Measurements from ENCODE around the gene CASP8. TPM values are rescaled to one million over a fixed set of nuclear protein-coding genes. Genes with fewer than 3 reads are reported as not detected.

The CASP8 gene
- total and polyA plus RNA-seq, 2 of the 8 experiments (the other 6 are each of a cell fraction or from before 2014, with no cell fraction given) = 2.3 to 3.6 TPM

GRCh38 chr2:201307876-201308275 is 47.5 kb downstream of the CASP8 start:
- no peak overlapping the region for H4K5ac ChIP-seq (ENCODE audit: insufficient read length, low read depth, low read length)
- no peak overlapping the region for H2AK5ac ChIP-seq (ENCODE audit: low read depth, low read length)
- no peak overlapping the region for H3K4ac ChIP-seq (replicated peaks; ENCODE audit: insufficient read length, low read depth, low read length)
- H4K20me1 ChIP-seq (replicated peaks in 1 of 2; ENCODE audit: control insufficient read depth in 1 of 2, insufficient read depth in 2 of 2, low read length in 2 of 2) = no peaks in the 10 kb centered on the region
- H3K79me2 ChIP-seq (ENCODE audit: control insufficient read depth in 1 of 2, insufficient read depth in 2 of 2, low read length in 2 of 2) = no peaks in the 10 kb centered on the region
- H3K4me2 ChIP-seq (ENCODE audit: insufficient read depth in 1 of 2, low read depth in 2 of 2, low read length in 2 of 2) = no peak overlapping the region
- no peak overlapping the region for H3K23ac ChIP-seq (ENCODE audit: insufficient read length)
- H3K56ac ChIP-seq (replicated peaks; ENCODE audit: insufficient read length, low read depth, low read length) = no peak overlapping the region
- H3K79me1 ChIP-seq (ENCODE audit: low read depth, low read length) = no peaks in the 10 kb centered on the region
- no peak overlapping the region for H2BK15ac ChIP-seq (ENCODE audit: low read length)
- 77% methylated on average over 3 of the region's 3 CpGs; no CpG with 5 or more reads in 1 of the 2 experiments for WGBS, 2 experiments (ENCODE audit: extremely low coverage in 1 of 2, insufficient coverage in 1 of 2, insufficient read length in 1 of 2, insufficient replicate concordance in 2 of 2, low coverage in 1 of 2, low lambda C conversion rate in 2 of 2, missing lambda C conversion rate in 1 of 2)
- no peaks in the 10 kb centered on the region for H3K36me3 ChIP-seq (ENCODE audit: control insufficient read depth in 2 of 4, insufficient read depth in 4 of 4, low read length in 3 of 4)
- no peak overlapping the region for H2BK120ac ChIP-seq (replicated peaks; ENCODE audit: low read depth, low read length)
- no peak overlapping the region for H2AFZ ChIP-seq (ENCODE audit: low read length)
- no peak overlapping the region for H4K91ac ChIP-seq (replicated peaks; ENCODE audit: insufficient read length, low read length)
- no peaks in the 10 kb centered on the region for H3K27me3 ChIP-seq (replicated peaks in 1 of 4; ENCODE audit: control insufficient read depth in 3 of 4, extremely low read depth in 1 of 4, insufficient read depth in 3 of 4, low read length in 3 of 4)
- DNase-seq (ENCODE audit: low read depth in 1 of 2, low spot score in 2 of 2) = no peak
- no peaks in the 10 kb centered on the region for H3K9me3 ChIP-seq (ENCODE audit: insufficient read depth in 2 of 2, low read depth in 1 of 2, low read length in 1 of 2)
- H3K9ac ChIP-seq (replicated peaks in 1 of 4; ENCODE audit: extremely low read depth in 1 of 4, low read depth in 3 of 4, low read length in 3 of 4) = no peak overlapping the region
- H2BK20ac ChIP-seq (ENCODE audit: low read length) = no peak overlapping the region
- H3K23me2 ChIP-seq (ENCODE audit: low read depth, low read length) = no peaks in the 10 kb centered on the region
- CTCF ChIA-PET (ENCODE audit: partially characterized antibody) = interaction anchor here (0.8 kb wide), 1 partner anchor 282 kb away, joined by 3 read pairs; no protein-coding TSS in a partner anchor
- no peak overlapping the region for H2BK12ac ChIP-seq (ENCODE audit: low read depth, low read length)
- no peak overlapping the region for H4K8ac ChIP-seq (ENCODE audit: extremely low read depth, insufficient read depth, low read length)
- no peak overlapping the region for H3K18ac ChIP-seq (ENCODE audit: extremely low read depth, low read length)
- no peaks in the 10 kb centered on the region for H3K4me1 ChIP-seq (replicated peaks in 1 of 4; ENCODE audit: control insufficient read depth in 3 of 4, insufficient read depth in 4 of 4, low read length in 3 of 4)
- POLR2A ChIA-PET (ENCODE audit: partially characterized antibody) = no interaction called here
- no peak overlapping the region for H3K27ac ChIP-seq (ENCODE audit: low read depth, low read length)
- H3K4me3 ChIP-seq (ENCODE audit: extremely low read depth in 1 of 4, insufficient read depth in 2 of 4, low read depth in 3 of 4, low read length in 4 of 4) = no peak overlapping the region
- no peak for FAIRE-seq
- H3K14ac ChIP-seq (ENCODE audit: insufficient read length) = no peak overlapping the region
- no peak overlapping the region for H2BK5ac ChIP-seq (ENCODE audit: low read depth, low read length)
- no peak for TF ChIP-seq EGR1 (IDR thresholded peaks at IDR 0.05; ENCODE audit: borderline replicate concordance, low read depth, low read length)
- no peak for TF ChIP-seq SUZ12 (IDR thresholded peaks at IDR 0.05; ENCODE audit: low read length)
- TF ChIP-seq ATF3 (IDR thresholded peaks at IDR 0.05; ENCODE audit: insufficient read depth, low read depth, low read length) = no peak
- TF ChIP-seq CHD1 (IDR thresholded peaks at IDR 0.05; ENCODE audit: low read depth, low read length) = no peak
- no peak for TF ChIP-seq HDAC6 (IDR thresholded peaks at IDR 0.05; ENCODE audit: low read depth, low read length)
- TF ChIP-seq CHD2 (IDR thresholded peaks at IDR 0.05; ENCODE audit: low read length) = no peak
- no peak for TF ChIP-seq KDM1A (IDR thresholded peaks at IDR 0.05; ENCODE audit: borderline replicate concordance, low read length)
- TF ChIP-seq SP4 (IDR thresholded peaks at IDR 0.05; ENCODE audit: low read length) = no peak
- no peak for TF ChIP-seq SIX5 (IDR thresholded peaks at IDR 0.05; ENCODE audit: low read depth, low read length)
- no peak for TF ChIP-seq PHF8 (conservative IDR thresholded peaks at IDR 0.05; ENCODE audit: low read depth, low read length)
- no peak for TF ChIP-seq RAD21 (IDR thresholded peaks at IDR 0.05 in 1 of 2, conservative IDR thresholded peaks at IDR 0.05 in 1 of 2; ENCODE audit: low read depth in 2 of 2, low read length in 2 of 2)
- no peak for TF ChIP-seq NRF1 (IDR thresholded peaks at IDR 0.05; ENCODE audit: low read depth, low read length)
- TF ChIP-seq SP2 (IDR thresholded peaks at IDR 0.05; ENCODE audit: low read length) = no peak
